GM21381 (cell line): ENCODE measurements around the gene KLF16.

Experiments
- ATAC-seq: cut with Tn5 transposase; IDR thresholded peaks from one replicate; pipeline ENCODE4 v1.9.1; 2021; ENCODE audit warnings: mild to moderate bottlenecking, moderate library complexity; ENCODE audit not compliant: unreplicated experiment

Gene KLF16

DNA sequence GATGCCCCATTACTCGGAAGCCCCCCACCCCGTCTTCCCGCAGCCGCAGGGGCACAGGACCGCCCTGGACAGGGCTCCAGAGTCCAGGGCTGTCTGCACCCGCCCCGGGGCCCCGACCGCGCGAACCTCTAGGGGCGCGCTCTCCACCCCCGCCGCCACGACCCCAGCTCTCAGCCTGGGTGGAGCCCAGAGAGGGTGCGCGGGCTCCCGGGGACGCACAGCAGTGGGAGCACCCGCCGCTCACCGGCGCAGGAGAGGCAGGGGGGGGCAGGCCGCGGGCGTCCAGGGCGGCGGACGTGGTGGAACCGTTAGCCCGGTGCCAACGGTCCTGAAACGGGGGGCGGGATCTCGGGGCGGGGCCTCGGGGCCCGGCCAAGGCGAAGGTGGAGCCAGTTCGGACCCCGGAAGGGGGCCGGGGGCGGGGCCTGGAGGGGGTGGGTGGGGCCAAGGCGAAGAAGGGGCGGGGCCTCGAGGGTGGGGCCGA, 51.4 kb downstream of the KLF16 start, which contains the start of gene ATP8B3:
ATP8B3 (minus strand) TSS at position 335 of the 484 bp plus-strand sequence. CDS start 540 bp downstream, outside the sequence.
- ATAC-seq: no peak

GRCh38 chr19:1811472-1811894, 51.9 kb downstream of the KLF16 start:
- no peak for ATAC-seq

DNA sequence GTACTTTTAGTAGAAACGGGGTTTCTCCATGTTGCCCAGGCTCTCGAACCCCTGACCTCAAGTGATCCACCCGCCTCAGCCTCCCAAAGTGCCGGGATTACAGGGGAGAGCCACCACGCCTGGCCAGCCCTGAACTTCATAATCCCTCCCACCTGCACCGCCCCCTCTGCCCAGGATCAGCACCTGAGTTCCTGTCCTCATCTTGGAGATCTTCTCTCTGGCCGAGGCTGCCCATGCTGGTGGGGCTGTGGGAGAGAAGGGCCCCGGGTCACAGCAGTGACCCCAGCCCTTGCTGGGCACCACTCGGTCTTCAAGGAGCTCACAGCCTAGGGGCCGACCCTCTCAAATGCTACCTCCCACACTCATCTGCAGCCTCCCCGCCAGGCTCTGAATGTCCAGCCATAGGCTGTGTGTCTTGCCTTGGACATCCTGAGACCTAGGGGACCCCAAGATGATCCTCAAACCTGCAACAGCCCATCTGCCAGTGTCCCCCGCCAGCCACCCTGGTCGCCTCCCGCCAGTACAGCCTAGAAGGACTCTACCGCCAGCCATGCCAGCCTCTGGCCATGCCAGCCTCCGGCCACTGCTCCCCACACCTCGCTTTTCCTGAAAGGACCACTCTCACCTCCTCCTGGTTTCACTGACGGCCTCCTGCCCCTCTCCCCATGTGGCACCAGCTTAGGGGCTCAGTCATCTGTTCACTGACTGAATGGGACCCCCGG, 52.8 kb downstream of the KLF16 start:
- no peak for ATAC-seq

GRCh38 chr19:1809678-1810077, 53.7 kb downstream of the KLF16 start:
- no peak for ATAC-seq

GRCh38 chr19:1808395-1808731, 55.0 kb downstream of the KLF16 start:
- ATAC-seq: no peak

DNA sequence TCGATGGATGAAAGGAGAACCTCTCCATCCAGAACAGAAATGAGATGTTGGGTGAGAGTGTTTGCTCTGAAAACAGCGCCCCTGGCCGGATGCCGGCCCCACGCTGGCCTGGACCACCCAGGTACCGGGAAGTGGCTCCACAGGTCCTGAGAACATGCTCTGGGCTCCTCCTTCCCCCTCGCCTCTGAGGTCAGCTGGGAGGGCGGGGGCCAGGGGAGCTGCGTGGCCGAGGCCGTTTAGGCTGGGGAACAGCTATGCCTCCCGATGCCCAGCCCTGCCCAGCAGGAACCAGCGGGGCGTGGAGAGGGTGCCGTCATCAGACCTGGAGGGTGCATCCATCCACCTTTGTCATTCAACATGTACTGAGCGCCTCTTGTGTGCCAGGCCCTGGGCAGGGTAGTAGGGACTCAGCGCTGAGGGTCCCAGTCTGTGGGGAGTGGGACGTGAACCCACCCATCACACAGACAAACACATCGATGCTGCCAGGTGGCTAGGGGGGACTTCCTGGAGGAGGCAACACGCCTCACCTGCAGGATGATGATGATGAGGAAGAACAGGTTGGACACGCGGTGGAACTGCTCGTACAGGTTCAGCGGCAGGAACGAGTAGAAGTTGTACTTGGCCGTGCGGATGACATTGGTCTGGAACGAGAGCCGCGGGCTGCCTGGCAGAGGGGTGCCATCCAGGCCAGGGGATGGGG, 55.5 kb downstream of the KLF16 start:
- ATAC-seq: no peak

- ATAC-seq: no peak
Measured at GRCh38 chr19:1807030-1807694, 56.2 kb downstream of the KLF16 start.

DNA sequence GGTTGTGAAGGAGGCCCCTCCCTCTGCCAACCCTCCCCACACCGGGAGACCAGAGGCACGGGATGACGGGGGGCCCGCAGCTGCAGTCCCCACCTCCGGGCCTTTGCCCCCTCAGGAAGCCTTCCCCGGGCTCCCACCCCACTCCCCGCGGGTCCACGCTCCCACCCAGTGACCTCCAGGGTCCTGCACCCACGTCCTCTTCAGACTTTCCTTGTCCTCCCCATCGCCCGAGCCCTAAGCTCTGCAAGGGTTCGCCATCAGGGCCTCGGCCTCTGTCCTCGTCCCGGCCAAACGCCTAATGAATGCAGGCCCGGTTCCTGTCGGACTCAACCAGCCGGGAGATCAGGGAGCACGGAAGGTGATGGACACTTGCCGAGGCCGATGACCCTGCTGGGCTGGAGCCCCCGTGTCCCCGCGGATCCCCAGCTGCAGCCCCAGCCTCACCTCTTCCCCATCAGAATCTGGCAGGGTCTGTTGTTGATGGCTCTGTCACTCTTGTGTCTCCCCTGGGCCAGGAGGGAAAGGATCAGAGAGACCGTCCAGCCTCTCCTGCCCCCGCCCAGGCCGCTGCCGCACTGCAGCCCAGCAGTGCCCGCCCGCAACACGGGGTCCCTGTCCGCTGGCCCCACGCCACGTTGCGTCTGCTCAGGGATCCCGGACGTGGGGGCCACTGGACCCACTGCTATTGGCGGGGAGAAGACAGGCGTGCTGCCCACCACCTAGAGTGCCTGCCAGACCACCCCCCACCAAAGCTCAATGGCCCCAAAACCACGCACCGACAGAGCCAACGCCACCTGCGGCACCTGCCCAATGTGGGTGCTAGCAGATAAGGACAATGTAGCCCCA, 57.0 kb downstream of the KLF16 start:
- ATAC-seq: no peak

- ATAC-seq: no peak
Measured at GRCh38 chr19:1805401-1806183, 57.8 kb downstream of the KLF16 start.

DNA sequence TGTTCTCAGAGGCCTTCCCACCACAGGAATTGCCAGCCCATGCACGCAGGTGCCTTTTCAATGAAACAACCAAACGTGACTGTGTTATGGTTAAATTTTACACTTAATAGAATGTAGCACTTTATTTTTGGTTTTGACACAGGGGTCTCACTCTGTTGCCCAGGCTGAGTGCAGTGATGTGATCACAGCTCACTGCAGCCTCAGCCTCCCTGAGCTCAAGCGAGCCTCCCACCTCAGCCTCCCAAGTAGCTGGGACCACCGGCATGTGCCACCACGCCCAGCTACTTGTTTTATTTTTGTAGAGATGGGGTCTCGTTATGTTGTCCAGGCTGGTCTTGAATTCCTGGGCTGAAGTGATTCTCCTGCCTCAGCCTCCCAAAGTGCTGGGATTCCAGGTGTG, 58.5 kb downstream of the KLF16 start:
- no peak for ATAC-seq
